Measurements from ENCODE around the gene NUP62. TPM values are rescaled to one million over a fixed set of nuclear protein-coding genes. Genes with fewer than 3 reads are reported as not detected.

The NUP62 gene
- total RNA-seq, 1 donor from 2014 or later: 85.9 TPM

DNA sequence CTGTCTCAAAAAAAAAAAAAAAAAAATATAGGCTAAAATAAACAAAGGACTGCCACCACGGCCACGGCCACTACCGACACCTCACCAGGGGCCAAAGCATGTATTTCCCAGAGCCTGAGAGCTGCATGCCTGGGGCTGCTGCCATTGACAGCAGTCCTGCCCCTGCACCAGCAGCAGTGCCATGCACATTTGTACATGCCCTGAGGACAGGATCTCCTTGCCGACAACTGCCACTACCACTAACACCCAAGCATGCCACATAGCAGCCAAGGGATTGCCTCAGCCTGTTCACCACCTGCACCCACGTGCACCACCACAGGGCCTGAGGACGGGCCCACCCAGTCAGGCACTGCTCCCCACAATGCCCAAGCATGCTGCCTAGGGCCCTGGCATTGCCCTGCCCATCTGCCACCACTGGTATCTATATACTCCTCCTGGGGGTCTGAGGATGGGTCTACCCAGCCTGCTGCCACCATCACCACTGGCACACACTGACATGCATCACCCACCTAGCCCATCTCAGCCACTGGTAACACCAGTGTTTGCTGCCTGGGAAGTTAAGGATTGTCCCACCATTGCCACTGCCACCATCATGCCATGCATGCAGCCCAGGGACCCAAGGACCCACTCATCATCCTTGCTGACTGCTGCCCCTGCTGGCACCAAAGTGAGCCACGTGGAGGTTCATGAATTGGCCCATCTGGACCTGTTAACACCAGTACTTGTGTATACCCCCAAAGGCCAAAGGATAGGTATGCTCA, 10.6 kb upstream of the NUP62 start:
- Mint-ChIP-seq H3K9me3 (ENCODE audit: low read depth) (no peaks in the 10 kb centered on the region), H3K27me3 (peaks cover 12% of the 10 kb centered on the region), H3K4me3 (ENCODE audit: low read depth) (no peak overlapping the region), H3K36me3 (ENCODE audit: insufficient read depth) (no peaks in the 10 kb centered on the region), H3K27ac (no peak overlapping the region), H3K4me1 (ENCODE audit: low read depth) (no peaks in the 10 kb centered on the region)
- no peak for DNase-seq (ENCODE audit: low spot score, unreplicated experiment)
- TF ChIP-seq, protein P1, sequence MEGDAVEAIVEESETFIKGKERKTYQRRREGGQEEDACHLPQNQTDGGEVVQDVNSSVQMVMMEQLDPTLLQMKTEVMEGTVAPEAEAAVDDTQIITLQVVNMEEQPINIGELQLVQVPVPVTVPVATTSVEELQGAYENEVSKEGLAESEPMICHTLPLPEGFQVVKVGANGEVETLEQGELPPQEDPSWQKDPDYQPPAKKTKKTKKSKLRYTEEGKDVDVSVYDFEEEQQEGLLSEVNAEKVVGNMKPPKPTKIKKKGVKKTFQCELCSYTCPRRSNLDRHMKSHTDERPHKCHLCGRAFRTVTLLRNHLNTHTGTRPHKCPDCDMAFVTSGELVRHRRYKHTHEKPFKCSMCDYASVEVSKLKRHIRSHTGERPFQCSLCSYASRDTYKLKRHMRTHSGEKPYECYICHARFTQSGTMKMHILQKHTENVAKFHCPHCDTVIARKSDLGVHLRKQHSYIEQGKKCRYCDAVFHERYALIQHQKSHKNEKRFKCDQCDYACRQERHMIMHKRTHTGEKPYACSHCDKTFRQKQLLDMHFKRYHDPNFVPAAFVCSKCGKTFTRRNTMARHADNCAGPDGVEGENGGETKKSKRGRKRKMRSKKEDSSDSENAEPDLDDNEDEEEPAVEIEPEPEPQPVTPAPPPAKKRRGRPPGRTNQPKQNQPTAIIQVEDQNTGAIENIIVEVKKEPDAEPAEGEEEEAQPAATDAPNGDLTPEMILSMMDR (IDR thresholded peaks at IDR 0.05; ENCODE audit: unreplicated experiment): no peak

GRCh38 chr19:49938662-49939061, 9.4 kb upstream of the NUP62 start:
- TF ChIP-seq, protein P1 (IDR thresholded peaks at IDR 0.05; ENCODE audit: unreplicated experiment): no peak
- Mint-ChIP-seq H3K4me3 (ENCODE audit: low read depth) (no peak overlapping the region), H3K36me3 (ENCODE audit: insufficient read depth) (no peaks in the 10 kb centered on the region), H3K27ac (no peak overlapping the region), H3K27me3 (peaks cover 12% of the 10 kb centered on the region), H3K4me1 (ENCODE audit: low read depth) (no peaks in the 10 kb centered on the region), H3K9me3 (ENCODE audit: low read depth) (no peaks in the 10 kb centered on the region)
- DNase-seq (ENCODE audit: low spot score, unreplicated experiment): no peak

DNA sequence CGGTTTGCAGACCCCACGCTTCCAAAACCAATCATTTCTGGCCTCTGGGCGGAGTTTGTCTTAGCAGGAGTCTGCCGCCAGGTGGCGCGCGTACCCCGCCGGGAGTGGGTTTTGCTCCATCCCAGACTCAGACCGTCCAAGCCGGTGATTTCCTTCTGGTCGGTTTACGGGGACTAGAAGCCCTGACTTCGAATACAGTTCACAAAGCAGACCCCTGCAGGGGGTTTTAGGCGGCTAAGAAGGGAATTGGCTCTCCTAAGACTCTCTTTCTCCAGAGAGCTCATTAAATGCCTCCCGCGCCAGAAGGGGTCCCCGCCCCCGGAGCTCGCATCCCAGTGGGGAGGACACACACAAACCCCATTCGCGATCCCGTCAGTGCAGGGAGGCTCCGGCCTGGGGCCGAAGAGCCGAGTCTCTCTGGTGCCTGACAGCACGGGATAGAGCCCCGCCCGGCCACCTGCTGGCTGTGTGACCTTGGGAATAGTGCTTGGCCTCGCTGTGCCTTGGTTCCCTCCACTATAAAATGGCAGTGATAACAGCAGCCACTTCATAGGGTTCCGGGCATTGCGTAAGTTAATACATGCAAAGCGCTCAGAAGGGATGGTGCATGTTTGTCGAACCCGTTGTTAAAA, 8.6 kb upstream of the NUP62 start:
- H3K36me3 Mint-ChIP-seq (ENCODE audit: insufficient read depth): no peaks in the 10 kb centered on the region

DNA sequence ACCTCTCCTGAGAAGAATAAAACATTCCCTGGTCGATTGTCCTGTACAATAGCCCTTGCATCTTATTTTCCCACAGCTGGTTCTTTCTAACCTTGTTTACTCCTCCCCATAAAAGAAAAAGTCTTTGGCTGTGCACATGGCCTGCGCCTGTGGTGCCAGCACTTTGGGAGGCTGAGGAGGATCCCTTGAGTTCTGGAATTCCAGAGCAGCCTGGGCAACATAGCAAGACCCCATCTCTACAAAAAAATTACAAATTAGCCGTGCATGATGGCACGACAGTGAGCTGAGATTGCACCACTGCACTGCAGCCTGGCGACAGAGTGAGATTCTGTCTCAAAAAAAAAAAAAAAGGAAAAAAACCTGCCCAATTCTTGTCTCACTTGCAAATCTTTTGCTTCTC, 7.2 kb upstream of the NUP62 start:
- no peak for DNase-seq (ENCODE audit: low spot score, unreplicated experiment)
- Mint-ChIP-seq H3K27me3 (peaks cover 12% of the 10 kb centered on the region), H3K27ac (no peak overlapping the region), H3K4me3 (ENCODE audit: low read depth) (no peak overlapping the region), H3K9me3 (ENCODE audit: low read depth) (no peaks in the 10 kb centered on the region), H3K4me1 (ENCODE audit: low read depth) (no peaks in the 10 kb centered on the region), H3K36me3 (ENCODE audit: insufficient read depth) (peaks cover 3% of the 10 kb centered on the region)
- TF ChIP-seq, protein P1 (IDR thresholded peaks at IDR 0.05; ENCODE audit: unreplicated experiment): no peak

More for the DNA sequence above, 8.6 kb upstream of the NUP62 start:
- no peak overlapping the region for H3K27ac Mint-ChIP-seq
- TF ChIP-seq, protein P1 (IDR thresholded peaks at IDR 0.05; ENCODE audit: unreplicated experiment): peak; percentile 98
- no peaks in the 10 kb centered on the region for H3K4me1 Mint-ChIP-seq (ENCODE audit: low read depth)
- peaks cover 12% of the 10 kb centered on the region for H3K27me3 Mint-ChIP-seq
- no peaks in the 10 kb centered on the region for H3K9me3 Mint-ChIP-seq (ENCODE audit: low read depth)
- peak; percentile 88 for DNase-seq (ENCODE audit: low spot score, unreplicated experiment)
- no peak overlapping the region for H3K4me3 Mint-ChIP-seq (ENCODE audit: low read depth)

DNA sequence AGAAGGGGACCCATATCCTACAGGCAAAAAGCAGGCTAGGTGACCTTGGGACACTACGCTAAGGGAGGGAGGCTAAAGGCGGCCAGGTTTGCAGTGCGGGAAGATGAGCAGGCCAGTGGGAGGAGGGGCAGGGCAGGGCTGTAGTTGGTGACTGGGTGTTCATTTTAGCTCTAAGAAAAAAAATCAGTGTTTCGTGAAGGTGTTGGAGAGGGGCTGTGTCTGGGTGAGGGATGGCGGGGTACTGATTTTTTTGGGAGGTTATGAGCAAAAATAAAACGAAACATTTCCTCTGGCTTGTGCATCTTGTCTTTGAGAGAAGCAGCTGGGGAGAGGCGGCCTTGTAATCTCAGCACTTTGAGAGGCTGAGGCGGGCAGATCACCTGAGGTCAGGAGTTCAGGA, 4.3 kb upstream of the NUP62 start:
- Mint-ChIP-seq H3K9me3 (ENCODE audit: low read depth) (no peaks in the 10 kb centered on the region), H3K4me3 (ENCODE audit: low read depth) (no peak overlapping the region), H3K4me1 (ENCODE audit: low read depth) (peaks cover 3% of the 10 kb centered on the region), H3K27ac (no peak overlapping the region), H3K36me3 (ENCODE audit: insufficient read depth) (peaks cover 3% of the 10 kb centered on the region), H3K27me3 (peaks cover 12% of the 10 kb centered on the region)
- TF ChIP-seq, protein P1 (IDR thresholded peaks at IDR 0.05; ENCODE audit: unreplicated experiment): no peak
- DNase-seq (ENCODE audit: low spot score, unreplicated experiment): no peak
